Fibroblast of gingiva (primary cell): Measurements from ENCODE around the gene STK25.

Experiments used
- DNase-seq: peaks from one replicate; pipeline ENCODE4 v3.0.0-alpha.2; 2011; ENCODE audit warnings: low read depth

The STK25 gene

GRCh38 chr2:241493092-241493491, 15.3 kb downstream of the STK25 start:
- no peak for DNase-seq

- DNase-seq: no peak
Observed at GRCh38 chr2:241492174-241492565, 16.2 kb downstream of the STK25 start.

GRCh38 chr2:241491549-241492173, 16.7 kb downstream of the STK25 start:
- no peak for DNase-seq

GRCh38 chr2:241490825-241491506, 17.4 kb downstream of the STK25 start:
- no peak for DNase-seq

- DNase-seq: no peak
Observed at GRCh38 chr2:241489733-241490680, 18.4 kb downstream of the STK25 start.

GRCh38 chr2:241489088-241489487, 19.3 kb downstream of the STK25 start:
- no peak for DNase-seq

- no peak for DNase-seq
Observed at GRCh38 chr2:241485172-241485911, 23.0 kb downstream of the STK25 start.

- no peak for DNase-seq
Observed at GRCh38 chr2:241483305-241483704, 25.1 kb downstream of the STK25 start.

- DNase-seq: no peak
Observed at GRCh38 chr2:241482126-241482955, 26.0 kb downstream of the STK25 start.

GRCh38 chr2:241481687-241482086, 26.7 kb downstream of the STK25 start:
- DNase-seq: no peak

- DNase-seq: no peak
Observed at GRCh38 chr2:241479026-241479898, 29.1 kb downstream of the STK25 start.

GRCh38 chr2:241478166-241478565, 30.2 kb downstream of the STK25 start:
- DNase-seq: no peak

- DNase-seq: no peak
Observed at GRCh38 chr2:241475267-241475666, 33.1 kb downstream of the STK25 start.

- DNase-seq: no peak
Observed at GRCh38 chr2:241473399-241473798, 35.0 kb downstream of the STK25 start.

GRCh38 chr2:241469746-241470145, 38.6 kb downstream of the STK25 start:
- DNase-seq: no peak

GRCh38 chr2:241468476-241468781, 40.0 kb downstream of the STK25 start:
- no peak for DNase-seq

- no peak for DNase-seq
Observed at GRCh38 chr2:241467777-241468475, 40.5 kb downstream of the STK25 start.

- no peak for DNase-seq
Observed at GRCh38 chr2:241466230-241466629, 42.2 kb downstream of the STK25 start.

GRCh38 chr2:241465543-241465942, 42.8 kb downstream of the STK25 start:
- no peak for DNase-seq
